WI38 (cell line): ENCODE data around the gene DBN1.
A peak's percentile ranks its signal among the peaks of the same experiment; 100 is the strongest.

ENCODE experiments used
- H3K4me3 ChIP-seq: 2 replicates; pipeline ENCODE4 v1.5.1; 2011; ENCODE audit warnings: low read depth, mild to moderate bottlenecking, control low read depth, low read length
- TF ChIP-seq, protein P1 (sequence below): IDR thresholded peaks from 2 replicates; pipeline ENCODE4 v1.5.1; 2012; ENCODE audit warnings: low read depth, mild to moderate bottlenecking, control low read depth, low read length

Gene DBN1

GRCh38 chr5:177462021-177462670, 11.3 kb downstream of the DBN1 start:
- H3K4me3 ChIP-seq, result no peak overlapping the region
- TF ChIP-seq, protein P1, sequence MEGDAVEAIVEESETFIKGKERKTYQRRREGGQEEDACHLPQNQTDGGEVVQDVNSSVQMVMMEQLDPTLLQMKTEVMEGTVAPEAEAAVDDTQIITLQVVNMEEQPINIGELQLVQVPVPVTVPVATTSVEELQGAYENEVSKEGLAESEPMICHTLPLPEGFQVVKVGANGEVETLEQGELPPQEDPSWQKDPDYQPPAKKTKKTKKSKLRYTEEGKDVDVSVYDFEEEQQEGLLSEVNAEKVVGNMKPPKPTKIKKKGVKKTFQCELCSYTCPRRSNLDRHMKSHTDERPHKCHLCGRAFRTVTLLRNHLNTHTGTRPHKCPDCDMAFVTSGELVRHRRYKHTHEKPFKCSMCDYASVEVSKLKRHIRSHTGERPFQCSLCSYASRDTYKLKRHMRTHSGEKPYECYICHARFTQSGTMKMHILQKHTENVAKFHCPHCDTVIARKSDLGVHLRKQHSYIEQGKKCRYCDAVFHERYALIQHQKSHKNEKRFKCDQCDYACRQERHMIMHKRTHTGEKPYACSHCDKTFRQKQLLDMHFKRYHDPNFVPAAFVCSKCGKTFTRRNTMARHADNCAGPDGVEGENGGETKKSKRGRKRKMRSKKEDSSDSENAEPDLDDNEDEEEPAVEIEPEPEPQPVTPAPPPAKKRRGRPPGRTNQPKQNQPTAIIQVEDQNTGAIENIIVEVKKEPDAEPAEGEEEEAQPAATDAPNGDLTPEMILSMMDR, result no peak

DNA sequence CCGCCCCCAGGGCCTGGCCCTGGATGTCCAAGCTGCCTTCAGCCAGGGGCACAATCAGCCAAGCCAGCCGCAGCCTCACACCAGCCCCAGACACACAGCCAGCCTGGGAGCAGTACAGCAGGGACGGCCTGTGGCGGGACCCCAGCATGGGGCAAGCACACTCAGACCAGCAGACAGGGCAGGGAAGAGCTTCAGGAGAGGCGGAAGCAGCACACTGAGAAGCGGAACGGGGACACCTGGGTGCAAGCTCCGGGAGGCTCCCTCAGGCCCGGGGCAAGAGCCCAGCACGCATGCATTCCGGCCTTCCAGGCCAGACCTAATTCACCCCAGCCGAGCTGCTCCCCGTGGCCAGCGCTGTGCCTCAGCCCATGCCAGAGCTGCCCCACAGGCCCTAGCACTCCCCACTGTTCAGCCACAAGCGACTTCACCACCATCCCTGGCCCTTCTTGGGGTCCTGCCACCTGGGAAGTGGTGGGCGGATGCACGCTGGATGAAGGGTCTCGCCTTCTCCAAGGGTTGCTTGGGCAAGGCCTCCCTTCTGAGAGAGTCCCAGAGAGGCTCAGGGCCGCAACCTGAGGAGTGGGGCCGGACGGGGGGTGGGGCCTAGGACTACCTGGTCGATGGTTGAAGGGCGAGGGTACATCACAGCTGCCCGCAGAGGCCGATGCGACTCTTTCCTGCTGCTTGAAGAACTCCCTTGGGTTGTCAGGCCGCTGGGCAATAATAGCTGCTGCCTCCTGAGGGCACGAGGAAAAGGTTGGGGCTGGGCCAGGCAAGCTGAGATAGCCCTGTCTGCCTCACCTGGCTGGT, 13.4 kb downstream of the DBN1 start:
- TF ChIP-seq, protein P1, result no peak
- no peak overlapping the region for H3K4me3 ChIP-seq

- H3K4me3 ChIP-seq, result no peak overlapping the region
- TF ChIP-seq, protein P1, result no peak
Observed at GRCh38 chr5:177459357-177459756, 14.1 kb downstream of the DBN1 start.

GRCh38 chr5:177458912-177459350, 14.5 kb downstream of the DBN1 start:
- no peak overlapping the region for H3K4me3 ChIP-seq
- TF ChIP-seq, protein P1, result no peak

GRCh38 chr5:177457852-177458681, 15.4 kb downstream of the DBN1 start:
- no peak overlapping the region for H3K4me3 ChIP-seq
- TF ChIP-seq, protein P1, result no peak

GRCh38 chr5:177456976-177457851, 16.2 kb downstream of the DBN1 start:
- H3K4me3 ChIP-seq, result no peak overlapping the region
- TF ChIP-seq, protein P1, result peak; percentile 62
